BLaER1 treated with 17β-estradiol and CSF1 and Interleukin-3, amounts not matched to agents 10 nM and 100 nM (cell line): ENCODE measurements around the gene PIH1D1.
A peak's percentile ranks its signal among the peaks of the same experiment; 100 is the strongest.

Experiments
- H3K27ac ChIP-seq, 11 experiments: shearing (Covaris generic); formaldehyde crosslinking; 2 replicates each; pipeline ENCODE4 v1.8.1; 2022
- H3K27me3 ChIP-seq, 11 experiments: shearing (Covaris generic); formaldehyde crosslinking; 2 replicates each; pipeline ENCODE4 v1.8.1; 2022
- H3K36me3 ChIP-seq, 11 experiments: shearing (Covaris generic); formaldehyde crosslinking; 2 replicates each; pipeline ENCODE4 v1.8.1; 2022
- H3K4me1 ChIP-seq, 10 experiments: shearing (Covaris generic); formaldehyde crosslinking; 2 replicates each; pipeline ENCODE4 v1.8.1; 2022
- H3K4me2 ChIP-seq, 11 experiments: shearing (Covaris generic); formaldehyde crosslinking; 2 replicates each; pipeline ENCODE4 v1.8.1; 2022
- H3K4me3 ChIP-seq, 10 experiments: shearing (Covaris generic); formaldehyde crosslinking; 2 replicates each; pipeline ENCODE4 v1.8.1; 2022
- H3K9ac ChIP-seq, 11 experiments: shearing (Covaris generic); formaldehyde crosslinking; 2 replicates each; pipeline ENCODE4 v1.8.1; 2022
- H3K9me3 ChIP-seq, 11 experiments: shearing (Covaris generic); formaldehyde crosslinking; replicated peaks in 1 of 11; 2 replicates each; pipeline ENCODE4 v1.8.1; 2022
- H4K20me1 ChIP-seq, 11 experiments: shearing (Covaris generic); formaldehyde crosslinking; 2 replicates each; pipeline ENCODE4 v1.8.1; 2022
- Cebpa-rat ChIP-seq, 11 experiments: shearing (Covaris generic); IDR thresholded peaks; 2 replicates each; pipeline ENCODE4 v1.8.1; 2022

Gene PIH1D1

GRCh38 chr19:49419173-49419572 is 32.4 kb downstream of the PIH1D1 start:
- Histone ChIP-seq H3K9ac (no peak overlapping the region), H3K4me1 (peaks cover 70 to 88% (median 81%) of the 10 kb centered on the region in 10 experiments)

GRCh38 chr19:49418511-49418910 is 33.1 kb downstream of the PIH1D1 start:
- Histone ChIP-seq H3K36me3 (no peaks in the 10 kb centered on the region), H3K4me2 (peak overlapping the region; percentile 79 to 99 (median 93)), H3K4me3 (0 out of 20 replicates have a peak overlapping the region, but pooled peaks of 1 of the 10 experiments have one; percentile 17), H3K27me3 (peaks cover 41 to 50% (median 47%) of the 10 kb centered on the region in 11 experiments), H3K9me3 (peaks cover 0 to 9% (median 4%) of the 10 kb centered on the region in 11 experiments; a peak in 11 of 22 replicates), H3K27ac (peak overlapping the region in 3 of 11 experiments; percentile 58 to 66 (median 60); a peak in 4 of 22 replicates), H3K9ac (no peak overlapping the region), H4K20me1 (peaks cover 0 to 13% (median 5%) of the 10 kb centered on the region in 11 experiments; a peak in 10 of 22 replicates), H3K4me1 (peaks cover 70 to 88% (median 81%) of the 10 kb centered on the region in 10 experiments)
- TF ChIP-seq Cebpa-rat (IDR thresholded peaks at IDR 0.05), result no peak

More at GRCh38 chr19:49419173-49419572, 32.4 kb downstream of the PIH1D1 start:
- peaks cover 0 to 14% (median 6%) of the 10 kb centered on the region in 11 experiments; a peak in 10 of 22 replicates for H4K20me1 ChIP-seq
- peaks cover 0 to 9% (median 4%) of the 10 kb centered on the region in 11 experiments; a peak in 11 of 22 replicates for H3K9me3 ChIP-seq
- H3K4me2 ChIP-seq, result peak overlapping the region in 9 of 11 experiments; percentile 85 to 99 (median 94); a peak in 17 of 22 replicates
- peaks cover 47 to 57% (median 53%) of the 10 kb centered on the region in 11 experiments for H3K27me3 ChIP-seq
- H3K27ac ChIP-seq, result no peak overlapping the region
- TF ChIP-seq Cebpa-rat (IDR thresholded peaks at IDR 0.05), result no peak
- no peak overlapping the region for H3K4me3 ChIP-seq
- H3K36me3 ChIP-seq, result no peaks in the 10 kb centered on the region

GRCh38 chr19:49417088-49417487 is 34.5 kb downstream of the PIH1D1 start:
- Histone ChIP-seq H3K36me3 (no peaks in the 10 kb centered on the region), H3K9ac (peak overlapping the region in 8 of 11 experiments; percentile 18 to 48 (median 42); a peak in 14 of 22 replicates), H3K27me3 (peaks cover 26 to 36% (median 32%) of the 10 kb centered on the region in 11 experiments), H4K20me1 (no peaks in the 10 kb centered on the region), H3K27ac (peak overlapping the region in 8 of 11 experiments; percentile 7 to 66 (median 56); a peak in 13 of 22 replicates), H3K4me1 (peaks cover 70 to 89% (median 82%) of the 10 kb centered on the region in 10 experiments), H3K9me3 (peaks cover 0 to 9% (median 4%) of the 10 kb centered on the region in 11 experiments; a peak in 11 of 22 replicates), H3K4me3 (peak overlapping the region in 2 of 10 experiments; percentile 14 to 17; a peak in 1 of 20 replicates), H3K4me2 (peak overlapping the region; percentile 79 to 99 (median 93))
- TF ChIP-seq Cebpa-rat (IDR thresholded peaks at IDR 0.05), result no peak

DNA sequence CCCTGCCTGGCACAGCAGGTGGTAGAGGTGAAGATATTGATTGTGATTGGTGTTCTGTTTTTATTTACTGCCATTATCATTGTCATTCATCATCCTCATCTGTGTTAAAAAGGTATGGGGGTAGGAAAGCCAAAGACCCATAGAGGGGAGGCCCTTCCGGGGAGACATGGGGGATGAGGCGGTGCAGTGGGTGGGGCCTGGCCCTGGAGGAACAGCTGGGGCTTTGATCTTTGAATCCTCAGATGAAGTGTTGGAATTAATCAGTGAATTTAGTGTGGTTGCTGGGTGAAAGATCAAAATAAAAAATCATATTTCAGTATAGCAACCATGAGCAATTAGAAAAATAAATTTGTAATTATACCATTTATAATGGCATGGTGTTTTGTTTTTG is 35.8 kb downstream of the PIH1D1 start:
- H3K4me1 ChIP-seq, result peaks cover 82 to 93% (median 87%) of the 10 kb centered on the region in 10 experiments
- peaks cover 14 to 23% (median 19%) of the 10 kb centered on the region in 11 experiments for H3K27me3 ChIP-seq
- TF ChIP-seq Cebpa-rat (IDR thresholded peaks at IDR 0.05), result no peak
- H3K36me3 ChIP-seq, result no peaks in the 10 kb centered on the region
- H3K4me3 ChIP-seq, result peak overlapping the region in 4 of 10 experiments; percentile 12 to 43 (median 28); a peak in 2 of 20 replicates
- H3K27ac ChIP-seq, result peak overlapping the region; percentile 12 to 86 (median 80); a peak in 21 of 22 replicates
- no peaks in the 10 kb centered on the region for H4K20me1 ChIP-seq
- peak overlapping the region; percentile 79 to 99 (median 93) for H3K4me2 ChIP-seq
- H3K9ac ChIP-seq, result peak overlapping the region in 9 of 11 experiments; percentile 40 to 78 (median 72); a peak in 13 of 22 replicates
- peaks cover 0 to 3% (median under 1%) of the 10 kb centered on the region in 11 experiments; a peak in 8 of 22 replicates for H3K9me3 ChIP-seq

DNA sequence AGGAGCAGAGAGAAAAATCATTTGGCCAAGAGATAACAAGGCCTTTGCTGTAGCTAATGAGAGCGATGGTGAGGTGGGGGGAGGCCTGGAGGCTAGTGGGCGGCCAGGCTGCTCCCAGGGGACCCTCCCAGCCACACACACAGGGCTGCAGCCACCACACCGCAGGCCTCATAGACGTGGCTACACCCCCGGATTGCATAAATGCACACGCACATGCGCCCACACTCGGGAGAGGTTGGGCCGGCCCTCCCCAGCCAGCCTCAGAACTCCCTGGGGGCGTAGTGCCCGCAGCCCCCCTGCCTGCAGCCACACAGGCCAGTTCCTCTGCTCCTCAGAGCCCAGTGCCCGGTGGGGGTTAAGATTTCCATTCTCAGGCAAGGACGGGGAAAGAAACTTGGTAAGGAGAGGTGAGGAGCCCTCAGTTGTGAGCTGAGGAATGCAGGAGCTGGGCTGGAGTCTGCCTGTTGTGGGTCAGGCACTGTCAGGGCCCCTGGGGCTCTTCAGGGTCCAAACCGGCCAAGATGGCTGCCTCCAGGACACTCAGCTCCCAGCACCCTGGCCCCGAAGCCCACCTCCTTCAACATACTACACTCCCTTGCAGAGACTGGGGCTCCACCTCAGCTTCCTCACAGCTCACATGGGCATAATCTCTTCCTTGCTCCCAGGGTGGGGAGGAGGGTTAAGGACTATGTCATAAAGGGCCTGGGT is 36.4 kb downstream of the PIH1D1 start:
- H3K27ac ChIP-seq, result peak overlapping the region; percentile 12 to 86 (median 80); a peak in 21 of 22 replicates
- peak in 6 of 11 experiments; percentile 44 to 80 (median 64); a peak in 9 of 22 replicates for TF ChIP-seq Cebpa-rat (IDR thresholded peaks at IDR 0.05)
- H3K36me3 ChIP-seq, result no peaks in the 10 kb centered on the region
- H4K20me1 ChIP-seq, result no peaks in the 10 kb centered on the region
- H3K27me3 ChIP-seq, result peaks cover 9 to 17% (median 14%) of the 10 kb centered on the region in 11 experiments
- peak overlapping the region in 6 of 10 experiments; percentile 12 to 43 (median 32); a peak in 8 of 20 replicates for H3K4me3 ChIP-seq
- peaks cover 88 to 98% (median 92%) of the 10 kb centered on the region in 10 experiments for H3K4me1 ChIP-seq
- peak overlapping the region in 10 of 11 experiments; percentile 40 to 78 (median 72); a peak in 20 of 22 replicates for H3K9ac ChIP-seq
- H3K9me3 ChIP-seq, result no peaks in the 10 kb centered on the region
- peak overlapping the region; percentile 79 to 99 (median 93) for H3K4me2 ChIP-seq

DNA sequence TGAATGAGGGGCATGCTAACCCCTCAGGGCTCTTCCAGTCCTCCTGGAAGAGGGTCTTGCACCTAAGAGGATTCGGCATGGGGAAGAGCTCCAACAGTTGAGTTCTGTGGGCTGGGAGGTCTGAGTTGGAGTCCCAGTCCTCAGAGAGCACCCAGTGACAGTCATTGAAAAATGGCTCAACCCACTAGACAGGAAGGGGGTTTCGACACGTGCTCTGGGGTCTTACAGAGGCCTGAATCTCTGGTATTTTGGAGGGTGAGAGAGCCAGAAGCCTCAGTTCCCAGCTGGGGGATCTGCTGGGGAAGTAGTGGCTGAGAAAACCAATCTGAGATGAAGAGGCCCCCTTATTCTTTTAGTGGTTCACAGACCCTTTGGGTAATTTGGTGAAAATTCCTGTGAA is 37.4 kb downstream of the PIH1D1 start:
- Histone ChIP-seq H3K4me3 (peak overlapping the region in 6 of 10 experiments; percentile 1 to 43 (median 28); a peak in 5 of 20 replicates), H4K20me1 (no peaks in the 10 kb centered on the region), H3K9me3 (no peaks in the 10 kb centered on the region), H3K36me3 (no peaks in the 10 kb centered on the region), H3K27ac (peak overlapping the region in 10 of 11 experiments; percentile 44 to 86 (median 80); a peak in 20 of 22 replicates), H3K27me3 (peaks cover 0 to 7% (median 4%) of the 10 kb centered on the region in 11 experiments; a peak in 18 of 22 replicates), H3K9ac (peak overlapping the region; percentile 30 to 78 (median 71); a peak in 19 of 22 replicates), H3K4me2 (peak overlapping the region; percentile 79 to 99 (median 93)), H3K4me1 (peaks cover 98 to 100% (median 100%) of the 10 kb centered on the region in 10 experiments)
- no peak for TF ChIP-seq Cebpa-rat (IDR thresholded peaks at IDR 0.05)

GRCh38 chr19:49413348-49413747 is 38.3 kb downstream of the PIH1D1 start:
- no peak for TF ChIP-seq Cebpa-rat (IDR thresholded peaks at IDR 0.05)
- Histone ChIP-seq H3K27me3 (no peaks in the 10 kb centered on the region), H3K9me3 (no peaks in the 10 kb centered on the region), H3K36me3 (no peaks in the 10 kb centered on the region), H3K4me2 (peak overlapping the region; percentile 79 to 99 (median 93)), H3K9ac (peak overlapping the region; percentile 0 to 78 (median 71); a peak in 16 of 22 replicates), H4K20me1 (no peaks in the 10 kb centered on the region), H3K4me3 (peak overlapping the region in 3 of 10 experiments; percentile 2 to 40 (median 8); a peak in 2 of 20 replicates), H3K27ac (peak overlapping the region in 10 of 11 experiments; percentile 44 to 86 (median 80); a peak in 17 of 22 replicates), H3K4me1 (peaks cover 100% of the 10 kb centered on the region in 10 experiments)

GRCh38 chr19:49411681-49412326 is 39.8 kb downstream of the PIH1D1 start:
- Histone ChIP-seq H4K20me1 (no peaks in the 10 kb centered on the region), H3K9me3 (no peaks in the 10 kb centered on the region), H3K9ac (0 out of 22 replicates have a peak overlapping the region, but pooled peaks of 4 of the 11 experiments have one; percentile 0 to 34 (median 22)), H3K4me1 (peaks cover 100% of the 10 kb centered on the region in 10 experiments), H3K4me2 (peak overlapping the region; percentile 79 to 99 (median 93)), H3K4me3 (peak overlapping the region in 3 of 10 experiments; percentile 3 to 26 (median 20); a peak in 1 of 20 replicates), H3K27ac (peak overlapping the region in 9 of 11 experiments; percentile 21 to 86 (median 81); a peak in 13 of 22 replicates), H3K27me3 (no peaks in the 10 kb centered on the region), H3K36me3 (no peaks in the 10 kb centered on the region)
- TF ChIP-seq Cebpa-rat (IDR thresholded peaks at IDR 0.05), result no peak
